NCI-H2227 treated with DMSO at 0.1 percent for 48 hours (cell line): Measurements from ENCODE around the gene ACTMAP.
A peak's percentile ranks its signal among the peaks of the same experiment; 100 is the strongest.
"Not testable (repeated sequence)": the region's sequence is repeated elsewhere in the genome, so short reads cannot be mapped to it uniquely, and the experiment has no call there.

ENCODE experiments used
- DNase-seq: peaks from one replicate; lab custom pipeline; 2025; lab: John Stamatoyannopoulos, UW

ACTMAP gene

GRCh38 chr19:40743926-40744325 lies 6.4 kb downstream of the ACTMAP start:
- no peak for DNase-seq

GRCh38 chr19:40742886-40743285 lies 7.4 kb downstream of the ACTMAP start:
- no peak for DNase-seq

- DNase-seq, result no peak
Observed at GRCh38 chr19:40742477-40742876, 7.8 kb downstream of the ACTMAP start.

DNA sequence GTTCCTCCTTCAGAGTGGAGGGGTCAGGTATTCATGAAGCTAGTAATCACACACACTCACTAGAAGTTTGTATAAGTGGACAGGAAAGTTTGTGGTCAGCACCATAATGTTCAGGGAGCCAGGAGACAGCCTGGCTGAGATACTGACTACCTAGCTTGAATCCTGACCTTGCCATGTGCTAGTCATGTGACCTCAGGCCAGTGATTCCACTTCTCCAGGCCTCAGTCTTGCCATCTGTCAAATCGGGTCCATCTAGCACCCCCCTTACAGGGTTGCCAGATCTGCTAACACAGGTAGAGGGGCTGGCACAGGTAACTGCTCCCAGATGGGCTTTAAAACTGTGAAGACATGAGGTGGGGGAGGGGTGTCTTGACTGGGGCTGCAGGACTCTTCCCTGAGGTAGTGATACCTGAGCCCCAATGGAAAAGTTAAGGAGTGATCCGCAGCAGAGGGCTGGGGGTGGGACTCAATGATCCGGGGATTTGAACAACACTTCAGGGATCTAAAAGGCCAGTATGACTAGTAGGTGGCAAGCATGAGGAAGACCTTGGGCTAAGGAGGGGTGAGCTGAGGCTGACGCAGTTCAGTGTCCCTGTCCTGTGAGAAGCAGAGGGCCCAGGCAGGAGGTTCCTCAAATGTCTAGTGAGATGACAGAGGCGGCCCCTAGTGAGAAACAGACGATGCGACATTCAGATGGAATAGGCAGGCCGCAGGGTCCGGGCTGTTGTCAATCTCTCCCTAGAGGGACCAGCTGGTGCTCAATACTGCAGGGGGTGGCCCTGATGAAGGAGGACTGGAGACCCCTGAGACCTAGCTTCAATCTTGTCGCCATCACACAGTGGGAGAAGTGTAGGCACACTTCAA lies 8.5 kb downstream of the ACTMAP start:
- no peak for DNase-seq

GRCh38 chr19:40740747-40741146 lies 9.5 kb downstream of the ACTMAP start:
- peak; percentile 76 for DNase-seq

- no peak for DNase-seq
Observed at GRCh38 chr19:40739871-40740703, 10.2 kb downstream of the ACTMAP start.

DNA sequence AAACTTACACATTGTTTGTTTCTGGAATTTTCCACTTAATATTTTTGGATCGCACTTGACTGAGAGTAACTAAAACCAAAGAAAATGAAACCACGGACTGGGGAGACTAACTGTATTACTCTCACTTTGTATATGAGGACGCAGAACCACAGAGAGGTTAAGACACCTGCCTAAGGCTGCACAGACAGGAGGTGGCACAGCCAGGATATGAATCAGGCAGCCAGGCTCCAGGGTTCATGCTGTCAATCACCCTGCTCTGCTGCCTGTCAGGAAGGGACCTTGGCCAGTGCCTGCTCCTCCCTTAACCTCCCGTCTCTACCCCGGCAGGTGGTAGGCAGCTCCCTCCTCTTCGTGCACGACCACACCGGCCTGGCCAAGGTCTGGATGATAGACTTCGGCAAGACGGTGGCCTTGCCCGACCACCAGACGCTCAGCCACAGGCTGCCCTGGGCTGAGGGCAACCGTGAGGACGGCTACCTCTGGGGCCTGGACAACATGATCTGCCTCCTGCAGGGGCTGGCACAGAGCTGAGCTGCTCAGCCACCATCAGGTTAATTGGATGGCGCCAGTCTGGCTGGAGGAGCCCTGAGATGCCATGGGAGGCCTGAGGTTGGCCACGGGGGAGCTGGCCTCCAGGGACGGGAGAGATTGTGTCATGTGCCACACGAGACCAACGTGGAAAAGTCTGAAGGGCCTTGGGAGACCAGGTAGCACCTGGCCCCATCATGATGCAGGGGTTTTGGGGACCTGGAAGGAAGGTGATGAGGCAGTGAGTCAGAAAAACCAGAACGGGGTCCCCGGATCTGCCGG lies 11.0 kb downstream of the ACTMAP start:
- DNase-seq, result no peak

GRCh38 chr19:40737102-40737644 lies 13.1 kb downstream of the ACTMAP start:
- no peak for DNase-seq

DNA sequence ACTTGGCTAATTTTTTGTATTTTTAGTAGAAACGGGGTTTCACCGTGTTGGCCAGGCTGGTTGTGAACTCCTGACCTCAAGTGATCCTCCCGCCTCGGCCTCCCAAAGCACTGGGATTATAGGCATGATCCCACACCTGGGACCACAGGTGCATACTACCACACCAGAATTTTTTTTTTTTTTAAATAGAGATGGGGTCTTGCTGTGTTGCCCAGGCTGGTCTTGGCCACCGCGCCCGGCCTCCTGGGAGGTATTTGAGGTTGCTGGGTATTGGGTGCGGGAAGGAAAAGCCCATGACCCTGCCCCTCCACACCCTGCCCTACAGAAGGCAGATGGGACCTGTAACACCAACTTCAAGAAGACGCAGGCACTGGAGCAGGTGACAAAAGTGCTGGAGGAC lies 13.6 kb downstream of the ACTMAP start:
- no peak for DNase-seq

GRCh38 chr19:40735013-40735771 lies 15.1 kb downstream of the ACTMAP start:
- no peak for DNase-seq

- no peak for DNase-seq
Observed at GRCh38 chr19:40733149-40733548, 17.1 kb downstream of the ACTMAP start.

GRCh38 chr19:40732304-40732703 lies 18.0 kb downstream of the ACTMAP start:
- not testable (repeated sequence) for DNase-seq

DNA sequence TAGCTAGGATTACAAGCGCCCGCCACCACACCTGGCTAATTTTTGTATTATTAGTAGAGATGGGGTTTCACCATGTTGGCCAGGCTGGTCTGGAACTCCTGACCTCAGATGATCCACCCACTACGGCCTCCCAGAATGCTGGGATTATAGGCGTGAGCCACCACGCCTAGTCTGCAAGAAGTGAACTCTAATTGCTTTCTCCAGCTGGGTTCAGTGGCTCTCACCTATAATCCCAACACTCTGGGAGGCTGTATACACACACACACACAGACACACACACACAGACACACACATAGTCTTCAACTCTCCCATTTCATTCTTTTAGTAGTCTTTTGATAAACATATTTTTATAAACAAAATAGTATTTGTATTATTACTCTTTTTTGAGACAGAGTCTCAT lies 20.2 kb downstream of the ACTMAP start:
- not testable (repeated sequence) for DNase-seq

GRCh38 chr19:40726279-40726678 lies 24.0 kb downstream of the ACTMAP start:
- DNase-seq, result no peak

DNA sequence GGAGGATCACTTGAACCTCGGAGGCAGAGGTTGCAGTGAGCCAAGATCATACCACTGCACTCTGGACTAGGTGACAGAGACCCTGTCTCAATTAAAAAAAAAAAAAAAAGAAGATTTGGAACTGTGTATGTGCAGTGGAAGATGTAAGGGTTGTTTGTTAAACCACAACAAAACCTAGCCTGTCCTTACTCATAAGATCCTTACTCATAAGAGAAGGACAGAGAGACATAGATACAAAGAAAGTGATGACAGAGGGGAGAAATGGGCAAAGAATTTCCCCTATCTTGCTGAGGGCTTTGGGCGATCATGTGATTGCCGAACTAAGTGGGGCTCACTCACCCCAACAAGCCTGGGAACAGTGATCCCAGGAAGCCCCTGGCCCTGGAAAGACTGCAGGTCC lies 25.4 kb downstream of the ACTMAP start:
- no peak for DNase-seq

GRCh38 chr19:40724315-40724714 lies 26.0 kb downstream of the ACTMAP start:
- no peak for DNase-seq

DNA sequence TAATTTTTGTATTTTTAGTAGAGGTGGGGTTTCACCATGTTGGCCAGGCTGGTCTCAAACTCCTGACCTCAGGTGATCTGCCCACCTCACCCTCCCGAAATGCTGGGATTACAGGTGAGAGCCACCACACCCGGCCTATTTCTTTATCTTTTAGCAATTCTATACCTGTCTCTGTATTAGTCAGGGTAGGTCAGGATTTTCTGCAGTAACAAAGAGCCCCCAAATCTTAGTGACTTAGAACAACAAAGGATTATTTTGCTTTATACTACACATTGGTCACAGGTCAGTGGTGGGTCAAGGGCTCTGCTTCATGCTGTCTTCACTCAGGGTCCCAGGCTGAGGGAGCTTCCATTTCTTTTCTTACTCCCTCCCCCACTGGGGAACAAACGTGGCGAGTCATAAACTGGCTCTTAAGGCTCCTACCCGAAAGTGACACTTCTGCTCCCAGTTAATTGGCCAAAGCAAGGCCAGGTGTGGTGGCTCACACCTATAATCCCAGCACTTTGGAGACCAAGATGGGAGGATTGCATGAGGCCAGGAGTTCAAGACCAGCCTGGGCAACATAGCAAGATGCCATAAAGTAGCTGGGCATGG lies 26.5 kb downstream of the ACTMAP start:
- no peak for DNase-seq

GRCh38 chr19:40721936-40722661 lies 28.2 kb downstream of the ACTMAP start:
- DNase-seq, result no peak

- DNase-seq, result no peak
Observed at GRCh38 chr19:40721140-40721486, 29.2 kb downstream of the ACTMAP start.

GRCh38 chr19:40719414-40719894 lies 30.8 kb downstream of the ACTMAP start:
- no peak for DNase-seq
